A549 (cell line): ENCODE measurements around the gene DSTYK. TPM values are rescaled to one million over a fixed set of nuclear protein-coding genes. Genes with fewer than 3 reads are reported as not detected.

Source experiments
- ATAC-seq, 2 experiments: fragments of 200-7000 bp in 1 of 2; fragments of >200 bp in 1 of 2; cut with Nextera tagmentation in 1 of 2; cut with Tn5 transposase in 1 of 2; 3 replicates each; pipeline versions ENCODE4 v1.8.0 to v1.9.1; 2018 to 2020; ENCODE audit warnings: mild to moderate bottlenecking in 1 of 2, moderate library complexity in 1 of 2
- CTCF ChIA-PET: fragments of 300-600 bp; sonication (Branson Sonifier 250); formaldehyde crosslinking; extraction: SDS; loops from one replicate; lab custom pipeline; 2021; ENCODE audit warnings: antibody characterized with exemption, inconsistent platforms; lab: Yijun Ruan, JAX
- POLR2A ChIA-PET: fragments of 350-600 bp; formaldehyde crosslinking; extraction: SDS; loops from one replicate; lab custom pipeline; 2021; ENCODE audit warnings: antibody characterized with exemption, inconsistent platforms; lab: Yijun Ruan, JAX
- DNase-seq, 2 experiments: peaks; one replicate each; pipeline versions ENCODE4 v3.0.0 to v3.0.0-alpha.2; 2011 to 2016; ENCODE audit warnings: low read depth in 1 of 2, low spot score in 1 of 2
- FAIRE-seq: peaks from 2 replicates; lab custom pipeline; 2011; peaks lifted over from hg19 to GRCh38; lab: Jason Lieb, UNC
- H3K27ac ChIP-seq, 2 experiments: fragments of >200 bp; sonication (Bioruptor Twin); formaldehyde crosslinking; 3 replicates each; pipeline ENCODE4 v1.5.1; 2016 to 2017
- H3K4me1 ChIP-seq: fragments of >200 bp; sonication (Bioruptor Twin); formaldehyde crosslinking; 3 replicates; pipeline ENCODE4 v1.6.1; 2016
- H3K4me2 ChIP-seq: fragments of >200 bp; sonication (Bioruptor Twin); formaldehyde crosslinking; 3 replicates; pipeline ENCODE4 v1.6.1; 2016
- H3K4me3 ChIP-seq: fragments of >200 bp; sonication (Bioruptor Twin); formaldehyde crosslinking; 3 replicates; pipeline ENCODE4 v1.5.1; 2016
- H3K9me3 ChIP-seq: fragments of >200 bp; sonication (Bioruptor Twin); formaldehyde crosslinking; 3 replicates; pipeline ENCODE4 v1.6.1; 2016
- ATOH8 ChIP-seq: fragments of 250-450 bp; sonication (Bioruptor Pico); IDR thresholded peaks from 2 replicates; pipeline ENCODE4 v1.5.0; 2020; ENCODE audit warnings: low read depth, mild to moderate bottlenecking, moderate library complexity
- BCL3 ChIP-seq: fragments of >200 bp; sonication (Bioruptor Twin); formaldehyde crosslinking; IDR thresholded peaks from 3 replicates; pipeline ENCODE4 v1.6.1; 2016
- CBX8 ChIP-seq: fragments of 200-600 bp; sonication (generic); IDR thresholded peaks from 2 replicates; pipeline ENCODE4 v1.6.1; 2016
- CTCF ChIP-seq: fragments of >200 bp; sonication (Bioruptor Twin); formaldehyde crosslinking; IDR thresholded peaks from 3 replicates; pipeline ENCODE4 v1.5.1; 2016
- ELK1 ChIP-seq: fragments of 150-350 bp; IDR thresholded peaks from 2 replicates; pipeline ENCODE4 v1.6.1; 2014; ENCODE audit warnings: low read depth, mild to moderate bottlenecking, low read length
- FOSB ChIP-seq: fragments of 250-450 bp; sonication (Bioruptor Pico); IDR thresholded peaks from 2 replicates; pipeline ENCODE4 v1.5.0; 2020; ENCODE audit warnings: mild to moderate bottlenecking, moderate library complexity
- FOXS1 ChIP-seq: fragments of 250-450 bp; sonication (Bioruptor Pico); IDR thresholded peaks from 2 replicates; pipeline ENCODE4 v1.5.0; 2020; ENCODE audit warnings: mild to moderate bottlenecking, moderate library complexity
- GATA3 ChIP-seq: IDR thresholded peaks from 2 replicates; pipeline ENCODE4 v1.6.1; 2012; ENCODE audit warnings: borderline replicate concordance
- HEYL ChIP-seq: fragments of 250-450 bp; sonication (Bioruptor Pico); IDR thresholded peaks from 2 replicates; pipeline ENCODE4 v1.8.0; 2021; ENCODE audit warnings: mild to moderate bottlenecking, moderate library complexity
- HMGXB4 ChIP-seq: fragments of 250-450 bp; sonication (Bioruptor Pico); IDR thresholded peaks from 2 replicates; pipeline ENCODE4 v1.5.0; 2021; ENCODE audit warnings: mild to moderate bottlenecking, moderate library complexity, borderline replicate concordance
- HOXA7 ChIP-seq: fragments of 250-450 bp; sonication (Bioruptor Pico); IDR thresholded peaks from 2 replicates; pipeline ENCODE4 v1.5.0; 2020; ENCODE audit warnings: mild to moderate bottlenecking, moderate library complexity
- JUN ChIP-seq, 2 experiments: fragments of >200 bp; sonication (Bioruptor Twin); formaldehyde crosslinking; IDR thresholded peaks; 2 replicates in 1 of 2; 3 replicates in 1 of 2; pipeline ENCODE4 v1.6.1; 2016 to 2017
- JUNB ChIP-seq: fragments of >200 bp; sonication (Bioruptor Twin); formaldehyde crosslinking; IDR thresholded peaks from 2 replicates; pipeline ENCODE4 v1.6.1; 2016
- KDM1A ChIP-seq: fragments of 200-600 bp; sonication (generic); IDR thresholded peaks from 2 replicates; pipeline ENCODE4 v1.6.1; 2016; ENCODE audit warnings: low read depth, mild to moderate bottlenecking
- MAX ChIP-seq: IDR thresholded peaks from 2 replicates; pipeline ENCODE4 v1.6.1; 2012
- MYC ChIP-seq: IDR thresholded peaks from 2 replicates; pipeline ENCODE4 v1.6.1; 2012; ENCODE audit warnings: mild to moderate bottlenecking, inconsistent platforms, low read length, improper control_type of control experiment, borderline replicate concordance
- NFE2L2 ChIP-seq: fragments of 150-350 bp; conservative IDR thresholded peaks from 2 replicates; pipeline ENCODE4 v1.6.1; 2014; ENCODE audit warnings: low read length
- NPAS2 ChIP-seq: fragments of 250-450 bp; sonication (Bioruptor Pico); IDR thresholded peaks from 2 replicates; pipeline ENCODE4 v1.8.0; 2022; ENCODE audit warnings: mild to moderate bottlenecking, moderate library complexity, borderline replicate concordance
- NR3C1 ChIP-seq: fragments of >200 bp; sonication (Bioruptor Twin); formaldehyde crosslinking; IDR thresholded peaks from 3 replicates; pipeline ENCODE4 v1.6.1; 2017
- POLR2A ChIP-seq: IDR thresholded peaks from 2 replicates; pipeline ENCODE4 v1.6.1; 2012; ENCODE audit warnings: mild to moderate bottlenecking, low read length
- POLR2AphosphoS2 ChIP-seq: conservative IDR thresholded peaks from 2 replicates; pipeline ENCODE4 v1.6.1; 2012; ENCODE audit warnings: low read length, improper control_type of control experiment, inconsistent platforms
- RARB ChIP-seq: fragments of 250-450 bp; sonication (Bioruptor Pico); IDR thresholded peaks from 2 replicates; pipeline ENCODE4 v1.8.0; 2021; ENCODE audit warnings: mild to moderate bottlenecking, moderate library complexity
- RFX5 ChIP-seq: fragments of 450-650 bp; IDR thresholded peaks from 2 replicates; pipeline ENCODE4 v1.7.1; 2014; ENCODE audit warnings: antibody characterized with exemption, mild to moderate bottlenecking, moderate library complexity
- RNF2 ChIP-seq: fragments of 200-600 bp; sonication (generic); IDR thresholded peaks from 2 replicates; pipeline ENCODE4 v1.6.1; 2016; ENCODE audit warnings: low read depth, mild to moderate bottlenecking, antibody characterized with exemption, moderate library complexity, borderline replicate concordance
- SREBF2 ChIP-seq: fragments of 450-650 bp; IDR thresholded peaks from 2 replicates; pipeline ENCODE4 v1.6.1; 2014; ENCODE audit warnings: mild to moderate bottlenecking, moderate library complexity
- TP53 ChIP-seq: fragments of 250-450 bp; sonication (Bioruptor Pico); IDR thresholded peaks from 2 replicates; pipeline ENCODE4 v1.5.0; 2021; ENCODE audit warnings: mild to moderate bottlenecking, moderate library complexity
- ZNF302 ChIP-seq: fragments of 250-450 bp; sonication (Bioruptor Pico); IDR thresholded peaks from 2 replicates; pipeline ENCODE4 v1.9.0; 2021; ENCODE audit warnings: inconsistent platforms, mild to moderate bottlenecking, moderate library complexity
- WGBS: methylation state at CpG from one replicate; pipeline ENCODE4 v1.1.6; 2017; ENCODE audit errors: missing lambda C conversion rate; 5-methylcytosine and 5-hydroxymethylcytosine counted together
- polyA plus RNA-seq, 4 experiments: library from polyadenylated mRNA; depleted of rRNA in 3 of 4; stranded (reverse); fragments of >200 nt; fragmentation: RNase III in 1 of 4; extraction: RNeasy Plus Mini Kit Qiagen cat#74134 plus additional on column Dnase treatment in 1 of 4; gene quantifications; 2 replicates in 3 of 4; 3 replicates in 1 of 4; pipeline ENCODE4 v1.2.3, GENCODE V29; 2011 to 2017

DSTYK gene
- polyA plus RNA-seq, 2 of the 4 experiments (the other 2 are of a cell fraction): 8.6 to 9.0 TPM

- 86% methylated on average over 6 of the region's 7 CpGs for WGBS
- TF ChIP-seq NR3C1 (no peak), NPAS2 (no peak), GATA3 (no peak), RARB (CRISPR knock-in tag) (no peak), RFX5 (no peak), ZNF302 (CRISPR knock-in tag) (no peak), NFE2L2 (no peak), JUNB (no peak), SREBF2 (no peak), MYC (no peak), CBX8 (no peak)
- CTCF ChIA-PET: interaction anchor here (0.6 to 89.2 kb wide), 11 partner anchors 4 to 451 kb away, joined by 3 to 3627 read pairs (median 51); partner anchors contain the start of genes KLHDC8A, NUAK2 and TMCC2
- no peak for FAIRE-seq
- H3K4me2 ChIP-seq: peak overlapping the region; percentile 4; the same call in 1 of the 3 replicates
- POLR2A ChIA-PET: no interaction called here
- no peak for DNase-seq
- H3K4me1 ChIP-seq: peaks cover 31% of the 10 kb centered on the region
- H3K9me3 ChIP-seq: no peaks in the 10 kb centered on the region
- peak overlapping the region; percentile 46 to 82; a peak in 5 of 6 replicates for H3K27ac ChIP-seq
- no peak overlapping the region for H3K4me3 ChIP-seq
- ATAC-seq: no peak
These were observed 46.8 kb upstream of the DSTYK start for GRCh38 chr1:205258261-205258691.

- no peak for DNase-seq
- H3K4me3 ChIP-seq: no peak overlapping the region
- peaks cover 31% of the 10 kb centered on the region for H3K4me1 ChIP-seq
- peak overlapping the region in 1 of 2 experiments; percentile 82; a peak in 4 of 6 replicates for H3K27ac ChIP-seq
- no peak for FAIRE-seq
- no peaks in the 10 kb centered on the region for H3K9me3 ChIP-seq
- ChIA-PET CTCF (interaction anchor here (0.6 to 89.2 kb wide), 15 partner anchors 5 to 450 kb away, joined by 4 to 3627 read pairs (median 25); partner anchors contain the start of genes KLHDC8A, NUAK2, RBBP5 and TMCC2), POLR2A (no interaction called here)
- no peak for ATAC-seq
- no peak overlapping the region for H3K4me2 ChIP-seq
- TF ChIP-seq FOSB: no peak
- TF ChIP-seq GATA3: no peak
- TF ChIP-seq MAX: no peak
- no peak for TF ChIP-seq POLR2AphosphoS2
- no peak for TF ChIP-seq RFX5
- TF ChIP-seq TP53 (CRISPR knock-in tag): no peak
- TF ChIP-seq POLR2A: no peak
- TF ChIP-seq BCL3: no peak
- no peak for TF ChIP-seq JUN (IDR thresholded peaks at IDR 0.05)
- TF ChIP-seq SREBF2: no peak
- 69% methylated on average over 2 of the region's 2 CpGs for WGBS
These were observed 46.2 kb upstream of the DSTYK start for GRCh38 chr1:205257735-205258134.

- peaks cover 25% of the 10 kb centered on the region for H3K4me1 ChIP-seq
- ATAC-seq (no peak), FAIRE-seq (no peak), DNase-seq (no peak)
- H3K4me2 ChIP-seq: no peak overlapping the region
- TF ChIP-seq HMGXB4 (CRISPR knock-in tag): no peak
- TF ChIP-seq MYC: no peak
- TF ChIP-seq RNF2: no peak
- no peak for TF ChIP-seq NFE2L2
- no peak for TF ChIP-seq ELK1
- no peak for TF ChIP-seq ATOH8 (CRISPR knock-in tag)
- TF ChIP-seq HEYL (CRISPR knock-in tag): no peak
- TF ChIP-seq HOXA7: no peak
- no peak for TF ChIP-seq JUNB
- TF ChIP-seq FOXS1 (CRISPR knock-in tag): no peak
- TF ChIP-seq KDM1A: no peak
- TF ChIP-seq CTCF: no peak
- ChIA-PET CTCF (interaction anchor here (0.6 to 89.2 kb wide), 64 partner anchors 6 to 669 kb away, joined by 3 to 3627 read pairs (median 5); partner anchors contain the start of genes DSTYK, KLHDC8A, NUAK2 and RBBP5), POLR2A (interaction anchor here (1.5 kb wide), 2 partner anchors 27 to 135 kb away, joined by 4 to 6 read pairs; partner anchors contain the start of gene RBBP5)
- 88% methylated on average over 17 of the region's 19 CpGs for WGBS
- H3K27ac ChIP-seq: peak overlapping the region in 1 of 2 experiments; percentile 82; a peak in 2 of 6 replicates
- H3K9me3 ChIP-seq: no peaks in the 10 kb centered on the region
- H3K4me3 ChIP-seq: no peak overlapping the region
These were observed 45.6 kb upstream of the DSTYK start for GRCh38 chr1:205256951-205257625.
